ENCODE data around the gene PIK3C2B. TPM values are rescaled to one million over a fixed set of nuclear protein-coding genes. Genes with fewer than 3 reads are reported as not detected.

Gene PIK3C2B
- total and polyA plus RNA-seq, 2 of the 8 experiments (the other 6 are each of a cell fraction or from before 2014, with no cell fraction given), result 20.4 to 36.7 TPM

- H3K4me2 ChIP-seq (ENCODE audit: insufficient read depth in 1 of 2, low read depth in 2 of 2, low read length in 2 of 2), result no peak overlapping the region
- 0 out of 2 replicates have a peak, but pooled peaks cover 2% of the 10 kb centered on the region for H3K79me1 ChIP-seq (ENCODE audit: low read depth, low read length)
- no peak overlapping the region for H4K8ac ChIP-seq (ENCODE audit: extremely low read depth, insufficient read depth, low read length)
- H3K36me3 ChIP-seq (ENCODE audit: control insufficient read depth in 2 of 4, insufficient read depth in 4 of 4, low read length in 3 of 4), result peaks cover 28 to 62% (median 32%) of the 10 kb centered on the region in 4 experiments
- peaks cover 0 to 9% of the 10 kb centered on the region in 2 experiments; a peak in 2 of 4 replicates for H3K79me2 ChIP-seq (ENCODE audit: control insufficient read depth in 1 of 2, insufficient read depth in 2 of 2, low read length in 2 of 2)
- H3K9ac ChIP-seq (replicated peaks in 1 of 4; ENCODE audit: extremely low read depth in 1 of 4, low read depth in 3 of 4, low read length in 3 of 4), result no peak overlapping the region
- no peaks in the 10 kb centered on the region for H3K4me1 ChIP-seq (replicated peaks in 1 of 4; ENCODE audit: control insufficient read depth in 3 of 4, insufficient read depth in 4 of 4, low read length in 3 of 4)
- no peak overlapping the region for H3K14ac ChIP-seq (ENCODE audit: insufficient read length)
- H3K4ac ChIP-seq (replicated peaks; ENCODE audit: insufficient read length, low read depth, low read length), result no peak overlapping the region
- no peak overlapping the region for H3K18ac ChIP-seq (ENCODE audit: extremely low read depth, low read length)
- no peak overlapping the region for H3K23ac ChIP-seq (ENCODE audit: insufficient read length)
- FAIRE-seq (no peak), DNase-seq (ENCODE audit: low read depth in 1 of 2, low spot score in 2 of 2) (no peak)
- ChIA-PET CTCF (ENCODE audit: partially characterized antibody) (interaction anchor here (0.6 to 2.8 kb wide), 8 partner anchors 21 to 1129 kb away, joined by 3 to 9 read pairs (median 3); no protein-coding TSS in a partner anchor), POLR2A (ENCODE audit: partially characterized antibody) (interaction anchor here (1.1 to 6.9 kb wide), 4 partner anchors 11 to 23 kb away, joined by 3 to 54 read pairs (median 4); partner anchors contain the start of gene MDM4)
- H2AK5ac ChIP-seq (ENCODE audit: low read depth, low read length), result no peak overlapping the region
- no peak overlapping the region for H2BK5ac ChIP-seq (ENCODE audit: low read depth, low read length)
- no peak overlapping the region for H4K5ac ChIP-seq (ENCODE audit: insufficient read length, low read depth, low read length)
- no peak overlapping the region for H2BK120ac ChIP-seq (replicated peaks; ENCODE audit: low read depth, low read length)
- H2BK15ac ChIP-seq (ENCODE audit: low read length), result no peak overlapping the region
- no peak overlapping the region for H3K4me3 ChIP-seq (ENCODE audit: extremely low read depth in 1 of 4, insufficient read depth in 2 of 4, low read depth in 3 of 4, low read length in 4 of 4)
- 92% methylated on average over 7 of the region's 7 CpGs; no CpG with 5 or more reads in 1 of the 2 experiments for WGBS, 2 experiments (ENCODE audit: extremely low coverage in 1 of 2, insufficient coverage in 1 of 2, insufficient read length in 1 of 2, insufficient replicate concordance in 2 of 2, low coverage in 1 of 2, low lambda C conversion rate in 2 of 2, missing lambda C conversion rate in 1 of 2)
- no peaks in the 10 kb centered on the region for H3K9me3 ChIP-seq (ENCODE audit: insufficient read depth in 2 of 2, low read depth in 1 of 2, low read length in 1 of 2)
- H3K27me3 ChIP-seq (replicated peaks in 1 of 4; ENCODE audit: control insufficient read depth in 3 of 4, extremely low read depth in 1 of 4, insufficient read depth in 3 of 4, low read length in 3 of 4), result no peaks in the 10 kb centered on the region
- H2AFZ ChIP-seq (ENCODE audit: low read length), result no peak overlapping the region
- H3K56ac ChIP-seq (replicated peaks; ENCODE audit: insufficient read length, low read depth, low read length), result no peak overlapping the region
- H3K23me2 ChIP-seq (ENCODE audit: low read depth, low read length), result no peaks in the 10 kb centered on the region
- H4K20me1 ChIP-seq (replicated peaks in 1 of 2; ENCODE audit: control insufficient read depth in 1 of 2, insufficient read depth in 2 of 2, low read length in 2 of 2), result peaks cover 0 to 4% of the 10 kb centered on the region in 2 experiments
- TF ChIP-seq CTCF (IDR thresholded peaks at IDR 0.05; ENCODE audit: control extremely low read depth in 1 of 3, insufficient read depth in 1 of 3, low read depth in 1 of 3, low read length in 3 of 3), result peak in 1 of 3 experiments; percentile 3; a peak in 1 of 4 replicates
- no peak for TF ChIP-seq CEBPB (IDR thresholded peaks at IDR 0.05; ENCODE audit: low read depth, low read length)
- no peak overlapping the region for H3K27ac ChIP-seq (ENCODE audit: low read depth, low read length)
- no peak overlapping the region for H4K91ac ChIP-seq (replicated peaks; ENCODE audit: insufficient read length, low read length)
- no peak overlapping the region for H2BK12ac ChIP-seq (ENCODE audit: low read depth, low read length)
- no peak overlapping the region for H2BK20ac ChIP-seq (ENCODE audit: low read length)
Measured at GRCh38 chr1:204529371-204529895, 34.8 kb upstream of the PIK3C2B start.
